ENCODE measurements around the gene PFKFB3. TPM values are rescaled to one million over a fixed set of nuclear protein-coding genes. Genes with fewer than 3 reads are reported as not detected.

Gene PFKFB3
- total RNA-seq, 1 donor from 2014 or later, result 37.9 TPM

- Mint-ChIP-seq H3K36me3 (ENCODE audit: unreplicated experiment) (no peaks in the 10 kb centered on the region), H3K9me3 (ENCODE audit: unreplicated experiment) (no peaks in the 10 kb centered on the region), H3K27ac (ENCODE audit: unreplicated experiment) (no peak overlapping the region), H3K27me3 (ENCODE audit: unreplicated experiment) (no peaks in the 10 kb centered on the region), H3K4me3 (ENCODE audit: unreplicated experiment) (no peak overlapping the region), H3K4me1 (ENCODE audit: unreplicated experiment) (peaks cover 15% of the 10 kb centered on the region)
- no peak for DNase-seq (ENCODE audit: extremely low spot score, unreplicated experiment)
- TF ChIP-seq CTCF (IDR thresholded peaks at IDR 0.05), result no peak
Measured at GRCh38 chr10:6174201-6174874, 28.4 kb upstream of the PFKFB3 start.

GRCh38 chr10:6175329-6176055 lies 27.2 kb upstream of the PFKFB3 start:
- Mint-ChIP-seq H3K27ac (ENCODE audit: unreplicated experiment) (no peak overlapping the region), H3K9me3 (ENCODE audit: unreplicated experiment) (no peaks in the 10 kb centered on the region), H3K4me3 (ENCODE audit: unreplicated experiment) (no peak overlapping the region), H3K4me1 (ENCODE audit: unreplicated experiment) (peaks cover 6% of the 10 kb centered on the region), H3K36me3 (ENCODE audit: unreplicated experiment) (no peaks in the 10 kb centered on the region), H3K27me3 (ENCODE audit: unreplicated experiment) (no peaks in the 10 kb centered on the region)
- DNase-seq (ENCODE audit: extremely low spot score, unreplicated experiment), result no peak
- no peak for TF ChIP-seq CTCF (IDR thresholded peaks at IDR 0.05)

GRCh38 chr10:6176691-6177231 lies 26.0 kb upstream of the PFKFB3 start:
- no peaks in the 10 kb centered on the region for H3K27me3 Mint-ChIP-seq (ENCODE audit: unreplicated experiment)
- no peak for DNase-seq (ENCODE audit: extremely low spot score, unreplicated experiment)
- no peak overlapping the region for H3K27ac Mint-ChIP-seq (ENCODE audit: unreplicated experiment)
- no peak for TF ChIP-seq CTCF (IDR thresholded peaks at IDR 0.05)
- no peaks in the 10 kb centered on the region for H3K36me3 Mint-ChIP-seq (ENCODE audit: unreplicated experiment)
- peaks cover 3% of the 10 kb centered on the region for H3K4me1 Mint-ChIP-seq (ENCODE audit: unreplicated experiment)
- no peak overlapping the region for H3K4me3 Mint-ChIP-seq (ENCODE audit: unreplicated experiment)
- no peaks in the 10 kb centered on the region for H3K9me3 Mint-ChIP-seq (ENCODE audit: unreplicated experiment)

- TF ChIP-seq CTCF (IDR thresholded peaks at IDR 0.05), result no peak
- Mint-ChIP-seq H3K36me3 (ENCODE audit: unreplicated experiment) (no peaks in the 10 kb centered on the region), H3K9me3 (ENCODE audit: unreplicated experiment) (no peaks in the 10 kb centered on the region), H3K27me3 (ENCODE audit: unreplicated experiment) (no peaks in the 10 kb centered on the region), H3K4me3 (ENCODE audit: unreplicated experiment) (no peak overlapping the region), H3K4me1 (ENCODE audit: unreplicated experiment) (peaks cover 3% of the 10 kb centered on the region), H3K27ac (ENCODE audit: unreplicated experiment) (no peak overlapping the region)
- DNase-seq (ENCODE audit: extremely low spot score, unreplicated experiment), result no peak
Measured at GRCh38 chr10:6177880-6178281, 24.9 kb upstream of the PFKFB3 start.

- Mint-ChIP-seq H3K4me3 (ENCODE audit: unreplicated experiment) (no peak overlapping the region), H3K36me3 (ENCODE audit: unreplicated experiment) (no peaks in the 10 kb centered on the region), H3K27ac (ENCODE audit: unreplicated experiment) (no peak overlapping the region), H3K4me1 (ENCODE audit: unreplicated experiment) (peaks cover 3% of the 10 kb centered on the region), H3K9me3 (ENCODE audit: unreplicated experiment) (no peaks in the 10 kb centered on the region), H3K27me3 (ENCODE audit: unreplicated experiment) (no peaks in the 10 kb centered on the region)
- TF ChIP-seq CTCF (IDR thresholded peaks at IDR 0.05), result no peak
- no peak for DNase-seq (ENCODE audit: extremely low spot score, unreplicated experiment)
Measured at GRCh38 chr10:6178581-6178980, 24.2 kb upstream of the PFKFB3 start.
